ENCODE measurements around the gene CLDN5.
A peak's percentile ranks its signal among the peaks of the same experiment; 100 is the strongest.

Gene CLDN5

GRCh38 chr22:19569976-19570375 lies 45.8 kb upstream of the CLDN5 start:
- Histone ChIP-seq H3K4me1 (ENCODE audit: control insufficient read depth, insufficient read depth, low read length) (no peaks in the 10 kb centered on the region), H3K36me3 (ENCODE audit: control insufficient read depth in 2 of 2, insufficient read depth in 1 of 2, low read length in 2 of 2) (no peaks in the 10 kb centered on the region), H3K4me3 (ENCODE audit: low read depth, low read length) (no peak overlapping the region), H3K27ac (ENCODE audit: extremely low read depth, low read depth, low read length) (no peak overlapping the region), H3K9me3 (ENCODE audit: control insufficient read depth, insufficient read depth, low read depth, low read length) (no peaks in the 10 kb centered on the region)
- TF ChIP-seq HOXC10 (CRISPR knock-in tag; IDR thresholded peaks at IDR 0.05) (no peak), ZNF366 (tag by site-specific recombination; conservative IDR thresholded peaks at IDR 0.05) (no peak), ZNF747 (tag by site-specific recombination; IDR thresholded peaks at IDR 0.05) (no peak), MEIS1 (CRISPR knock-in tag; IDR thresholded peaks at IDR 0.05; ENCODE audit: borderline replicate concordance) (no peak), ZNF707 (tag by site-specific recombination; IDR thresholded peaks at IDR 0.05) (no peak), BCL11B (tag by site-specific recombination; IDR thresholded peaks at IDR 0.05; ENCODE audit: low read depth) (no peak), ZNF18 (tag by site-specific recombination; IDR thresholded peaks at IDR 0.05) (no peak)
- POLR2A ChIA-PET = no interaction called here
- CTCF ChIA-PET = interaction anchor here (0.6 kb wide), 1 partner anchor 375 kb away, joined by 3 read pairs; no protein-coding TSS in a partner anchor

- no peak overlapping the region for H3K27ac ChIP-seq (ENCODE audit: extremely low read depth, low read depth, low read length)
- H3K4me1 ChIP-seq (ENCODE audit: control insufficient read depth, insufficient read depth, low read length) = no peaks in the 10 kb centered on the region
- H3K4me3 ChIP-seq (ENCODE audit: low read depth, low read length) = no peak overlapping the region
- TF ChIP-seq ELK4 (IDR thresholded peaks at IDR 0.05; ENCODE audit: borderline replicate concordance, low read depth, low read length) = no peak
- 0 out of 2 replicates have a peak, but pooled peaks have one; percentile 40 for TF ChIP-seq PRDM10 (tag by site-specific recombination; IDR thresholded peaks at IDR 0.05)
- H3K36me3 ChIP-seq (ENCODE audit: control insufficient read depth in 2 of 2, insufficient read depth in 1 of 2, low read length in 2 of 2) = no peaks in the 10 kb centered on the region
- H3K9me3 ChIP-seq (ENCODE audit: control insufficient read depth, insufficient read depth, low read depth, low read length) = no peaks in the 10 kb centered on the region
- POLR2A ChIA-PET = interaction anchor here (1.3 kb wide), 1 partner anchor 90 kb away, joined by 3 read pairs; the partner anchor contains the start of gene CDC45
- CTCF ChIA-PET = interaction anchor here (0.6 kb wide), 1 partner anchor 374 kb away, joined by 3 read pairs; no protein-coding TSS in a partner anchor
Observed at GRCh38 chr22:19569276-19569640, 45.0 kb upstream of the CLDN5 start.

- Histone ChIP-seq H3K36me3 (ENCODE audit: control insufficient read depth in 2 of 2, insufficient read depth in 1 of 2, low read length in 2 of 2) (no peaks in the 10 kb centered on the region), H3K9me3 (ENCODE audit: control insufficient read depth, insufficient read depth, low read depth, low read length) (no peaks in the 10 kb centered on the region), H3K4me3 (ENCODE audit: low read depth, low read length) (no peak overlapping the region), H3K4me1 (ENCODE audit: control insufficient read depth, insufficient read depth, low read length) (no peaks in the 10 kb centered on the region), H3K27ac (ENCODE audit: extremely low read depth, low read depth, low read length) (no peak overlapping the region)
- ChIA-PET CTCF (interaction anchor here (0.6 to 0.8 kb wide), 2 partner anchors 61 to 409 kb away, joined by 3 to 4 read pairs; no protein-coding TSS in a partner anchor), POLR2A (interaction anchor here (1.3 kb wide), 1 partner anchor 89 kb away, joined by 3 read pairs; the partner anchor contains the start of gene CDC45)
- no peak for TF ChIP-seq ZNF777 (tag by site-specific recombination; IDR thresholded peaks at IDR 0.05; ENCODE audit: borderline replicate concordance)
- TF ChIP-seq ZNF654 (tag by site-specific recombination; IDR thresholded peaks at IDR 0.05; ENCODE audit: low read depth) = no peak
- TF ChIP-seq ZNF670 (tag by site-specific recombination; IDR thresholded peaks at IDR 0.05; ENCODE audit: low read depth) = no peak
- TF ChIP-seq ZNF280D (tag by site-specific recombination; IDR thresholded peaks at IDR 0.05) = no peak
- TF ChIP-seq SP2 (tag by site-specific recombination; IDR thresholded peaks at IDR 0.05) = no peak
- no peak for TF ChIP-seq ZNF624 (tag by site-specific recombination; IDR thresholded peaks at IDR 0.05)
- TF ChIP-seq ZNF664 (tag by site-specific recombination; IDR thresholded peaks at IDR 0.05) = no peak
- no peak for TF ChIP-seq ZNF354C (tag by site-specific recombination; IDR thresholded peaks at IDR 0.05; ENCODE audit: borderline replicate concordance, low read depth)
- TF ChIP-seq ZNF48 (tag by site-specific recombination; IDR thresholded peaks at IDR 0.05) = no peak
- no peak for TF ChIP-seq ELK4 (IDR thresholded peaks at IDR 0.05; ENCODE audit: borderline replicate concordance, low read depth, low read length)
Observed at GRCh38 chr22:19568337-19569275, 44.4 kb upstream of the CLDN5 start.
